Mesenchymal stem cell (in vitro differentiated cells and primary cell): ENCODE results near the gene BMPR1A.

ENCODE experiments used
- DNase-seq: peaks from one replicate; pipeline ENCODE4 v3.0.0-alpha.2; 2013
- H2AFZ ChIP-seq: one replicate; pipeline ENCODE4 v1.6.1; 2013; ENCODE audit warnings: low read depth, mild to moderate bottlenecking, control low read depth, inconsistent platforms, low read length, moderate library complexity
- H2AK5ac ChIP-seq: 2 replicates; pipeline ENCODE4 v1.6.1; 2013; ENCODE audit warnings: low read length, moderate library complexity, mild to moderate bottlenecking, inconsistent platforms; ENCODE audit not compliant: severe bottlenecking
- H2BK120ac ChIP-seq: one replicate; pipeline ENCODE4 v1.6.1; 2013; ENCODE audit warnings: low read depth, mild to moderate bottlenecking, inconsistent platforms, low read length, moderate library complexity
- H2BK12ac ChIP-seq, 2 experiments: one replicate each; pipeline ENCODE4 v1.6.1; 2013; ENCODE audit warnings: inconsistent platforms in 2 of 2, low read length in 2 of 2, mild to moderate bottlenecking in 2 of 2, moderate library complexity in 2 of 2, control low read depth in 1 of 2
- H2BK15ac ChIP-seq: one replicate; pipeline ENCODE4 v1.6.1; 2013; ENCODE audit warnings: mild to moderate bottlenecking, low read depth, inconsistent platforms; ENCODE audit not compliant: poor library complexity, severe bottlenecking
- H2BK5ac ChIP-seq: 2 replicates; pipeline ENCODE4 v1.6.1; 2013; ENCODE audit warnings: low read depth, mild to moderate bottlenecking, low read length, control low read depth, inconsistent platforms; ENCODE audit not compliant: poor library complexity, severe bottlenecking
- H3K14ac ChIP-seq, 2 experiments: one replicate each; pipeline ENCODE4 v1.6.1; 2013; ENCODE audit warnings: inconsistent platforms in 2 of 2, low read length in 2 of 2, control low read depth in 1 of 2, mild to moderate bottlenecking in 1 of 2, moderate library complexity in 1 of 2
- H3K18ac ChIP-seq, 2 experiments: one replicate each; pipeline ENCODE4 v1.6.1; 2013; ENCODE audit warnings: inconsistent platforms in 2 of 2, low read length in 2 of 2, control low read depth in 1 of 2, low read depth in 1 of 2, mild to moderate bottlenecking in 1 of 2
- H3K23ac ChIP-seq, 2 experiments: one replicate each; pipeline ENCODE4 v1.6.1; 2013; ENCODE audit warnings: inconsistent platforms in 2 of 2, low read length in 2 of 2, mild to moderate bottlenecking in 2 of 2, moderate library complexity in 2 of 2, control low read depth in 1 of 2
- H3K27ac ChIP-seq: 2 replicates; pipeline ENCODE4 v1.5.1; 2013; ENCODE audit warnings: mild to moderate bottlenecking, moderate library complexity, low read length, control low read depth, inconsistent platforms; ENCODE audit not compliant: poor library complexity, severe bottlenecking
- H3K27me3 ChIP-seq, 2 experiments: 2 replicates each; pipeline versions ENCODE4 v1.6.1 to v1.7.0; 2013; ENCODE audit warnings: low read length in 2 of 2, mild to moderate bottlenecking in 2 of 2, moderate library complexity in 2 of 2, control low read depth in 1 of 2, inconsistent platforms in 1 of 2; ENCODE audit not compliant: control insufficient read depth in 1 of 2, insufficient read depth in 1 of 2
- H3K36me3 ChIP-seq, 2 experiments: 2 replicates each; pipeline versions ENCODE4 v1.6.1 to v1.7.0; 2013; ENCODE audit warnings: low read length in 2 of 2, control low read depth in 1 of 2, inconsistent platforms in 1 of 2, low read depth in 1 of 2, mild to moderate bottlenecking in 1 of 2; ENCODE audit not compliant: insufficient read depth in 2 of 2, control insufficient read depth in 1 of 2
- H3K4ac ChIP-seq, 2 experiments: one replicate each; pipeline ENCODE4 v1.6.1; 2013; ENCODE audit warnings: inconsistent platforms in 2 of 2, low read length in 2 of 2, mild to moderate bottlenecking in 2 of 2, moderate library complexity in 2 of 2, control low read depth in 1 of 2, low read depth in 1 of 2
- H3K4me1 ChIP-seq: 2 replicates; pipeline ENCODE4 v1.6.1; 2013; ENCODE audit warnings: low read depth, low read length, control low read depth; ENCODE audit not compliant: control insufficient read depth, insufficient read depth
- H3K4me2 ChIP-seq: 2 replicates; pipeline ENCODE4 v1.6.1; 2013; ENCODE audit warnings: low read length, mild to moderate bottlenecking, inconsistent platforms; ENCODE audit not compliant: poor library complexity, severe bottlenecking
- H3K4me3 ChIP-seq, 2 experiments: 2 replicates each; pipeline versions ENCODE4 v1.5.1 to v1.7.0; 2013; ENCODE audit warnings: low read length in 2 of 2, mild to moderate bottlenecking in 2 of 2, control low read depth in 1 of 2, low read depth in 1 of 2; ENCODE audit not compliant: insufficient read depth in 1 of 2
- H3K79me1 ChIP-seq: replicated peaks from 2 replicates; pipeline ENCODE4 v1.6.1; 2013; ENCODE audit warnings: mild to moderate bottlenecking, control low read depth, low read length, inconsistent platforms; ENCODE audit not compliant: poor library complexity, severe bottlenecking
- H3K9ac ChIP-seq: 2 replicates; pipeline ENCODE4 v1.7.0; 2013; ENCODE audit warnings: mild to moderate bottlenecking, low read length, moderate library complexity
- H3K9me3 ChIP-seq: 2 replicates; pipeline ENCODE4 v1.7.0; 2013; ENCODE audit warnings: mild to moderate bottlenecking, low read length; ENCODE audit not compliant: control insufficient read depth
- H4K8ac ChIP-seq: one replicate; pipeline ENCODE4 v1.6.1; 2013; ENCODE audit warnings: inconsistent platforms, mild to moderate bottlenecking, low read length, moderate library complexity
- H4K91ac ChIP-seq: one replicate; pipeline ENCODE4 v1.6.1; 2013; ENCODE audit warnings: mild to moderate bottlenecking, low read length, inconsistent platforms
- WGBS: methylation state at CpG from one replicate; pipeline ENCODE4 v1.1.7; 2013; ENCODE audit warnings: mixed read lengths; 5-methylcytosine and 5-hydroxymethylcytosine counted together

BMPR1A gene

GRCh38 chr10:86954681-86955500, 198.5 kb downstream of the BMPR1A start:
- H3K79me1 ChIP-seq = no peaks in the 10 kb centered on the region
- H3K4me3 ChIP-seq = no peak overlapping the region
- peak overlapping the region; percentile 22 to 93 for H2BK12ac ChIP-seq
- H3K27me3 ChIP-seq = no peaks in the 10 kb centered on the region
- peak overlapping the region; percentile 93 for H4K8ac ChIP-seq
- DNase-seq = no peak
- peak overlapping the region; percentile 90 for H2BK15ac ChIP-seq
- no peak overlapping the region for H2AFZ ChIP-seq
- H2BK120ac ChIP-seq = peak overlapping the region; percentile 91
- peak overlapping the region in 1 of 2 experiments; percentile 76 for H3K23ac ChIP-seq
- peak overlapping the region; percentile 98 for H4K91ac ChIP-seq
- no peak overlapping the region for H2BK5ac ChIP-seq
- H3K18ac ChIP-seq = peak overlapping the region; percentile 40 to 96
- H3K4ac ChIP-seq = peak overlapping the region; percentile 54 to 97
- H3K36me3 ChIP-seq = no peaks in the 10 kb centered on the region
- peak overlapping the region in 1 of 2 experiments; percentile 85 for H3K14ac ChIP-seq
- 41% methylated on average over 13 of the region's 13 CpGs for WGBS
- H3K27ac ChIP-seq = no peak overlapping the region
- H3K9ac ChIP-seq = peak overlapping the region; percentile 68
- H2AK5ac ChIP-seq = no peak overlapping the region
- no peaks in the 10 kb centered on the region for H3K9me3 ChIP-seq
- no peak overlapping the region for H3K4me2 ChIP-seq
- H3K4me1 ChIP-seq = peaks cover 25% of the 10 kb centered on the region

GRCh38 chr10:86955501-86956194, 199.2 kb downstream of the BMPR1A start:
- Histone ChIP-seq H3K4me3 (no peak overlapping the region), H3K4ac (peak overlapping the region; percentile 54 to 97), H3K27me3 (no peaks in the 10 kb centered on the region), H3K27ac (no peak overlapping the region), H3K9ac (peak overlapping the region; percentile 68), H3K9me3 (no peaks in the 10 kb centered on the region), H2AFZ (no peak overlapping the region), H3K36me3 (no peaks in the 10 kb centered on the region), H2BK15ac (peak overlapping the region; percentile 97), H4K91ac (peak overlapping the region; percentile 98), H2BK120ac (no peak overlapping the region), H4K8ac (peak overlapping the region; percentile 93), H2BK12ac (peak overlapping the region; percentile 73 to 93), H3K4me1 (peaks cover 26% of the 10 kb centered on the region), H2AK5ac (no peak overlapping the region), H3K14ac (peak overlapping the region in 1 of 2 experiments; percentile 85), H3K18ac (peak overlapping the region; percentile 49 to 96), H3K23ac (peak overlapping the region in 1 of 2 experiments; percentile 75), H2BK5ac (no peak overlapping the region), H3K4me2 (no peak overlapping the region), H3K79me1 (no peaks in the 10 kb centered on the region)
- no peak for DNase-seq
- 55% methylated on average over 15 of the region's 16 CpGs for WGBS

- Histone ChIP-seq H3K4me1 (peaks cover 26% of the 10 kb centered on the region), H3K9me3 (no peaks in the 10 kb centered on the region), H3K23ac (no peak overlapping the region), H4K91ac (peak overlapping the region; percentile 76), H3K27me3 (no peaks in the 10 kb centered on the region), H2BK15ac (peak overlapping the region; percentile 57), H4K8ac (peak overlapping the region; percentile 45), H3K9ac (no peak overlapping the region), H3K79me1 (no peaks in the 10 kb centered on the region), H3K18ac (peak overlapping the region; percentile 29 to 67), H3K4me3 (no peak overlapping the region), H3K4me2 (no peak overlapping the region), H3K36me3 (no peaks in the 10 kb centered on the region), H2BK120ac (no peak overlapping the region), H2BK12ac (peak overlapping the region; percentile 73 to 99), H2AK5ac (no peak overlapping the region), H2BK5ac (no peak overlapping the region), H3K4ac (peak overlapping the region; percentile 25 to 45), H3K14ac (peak overlapping the region in 1 of 2 experiments; percentile 41), H3K27ac (no peak overlapping the region), H2AFZ (no peak overlapping the region)
- no peak for DNase-seq
- WGBS = 84% methylated on average over 4 of the region's 7 CpGs
Measured at GRCh38 chr10:86956195-86956847, 199.9 kb downstream of the BMPR1A start.
